ENCODE data around the gene ZNF582. TPM values are rescaled to one million over a fixed set of nuclear protein-coding genes. Genes with fewer than 3 reads are reported as not detected.

ZNF582 gene
- total RNA-seq (2014; rRNA removed) (not detected in 2 replicates), Bru-seq, nascent RNA (percentile 11 among the genes with signal in this experiment), BruChase-seq, experiment 1, labeled RNA remaining after a 6-hour chase (percentile 10 among the genes with signal in this experiment), BruChase-seq, experiment 2, labeled RNA remaining after a 2-hour chase (percentile 25 among the genes with signal in this experiment)
- long read RNA-seq: 0 reads

DNA sequence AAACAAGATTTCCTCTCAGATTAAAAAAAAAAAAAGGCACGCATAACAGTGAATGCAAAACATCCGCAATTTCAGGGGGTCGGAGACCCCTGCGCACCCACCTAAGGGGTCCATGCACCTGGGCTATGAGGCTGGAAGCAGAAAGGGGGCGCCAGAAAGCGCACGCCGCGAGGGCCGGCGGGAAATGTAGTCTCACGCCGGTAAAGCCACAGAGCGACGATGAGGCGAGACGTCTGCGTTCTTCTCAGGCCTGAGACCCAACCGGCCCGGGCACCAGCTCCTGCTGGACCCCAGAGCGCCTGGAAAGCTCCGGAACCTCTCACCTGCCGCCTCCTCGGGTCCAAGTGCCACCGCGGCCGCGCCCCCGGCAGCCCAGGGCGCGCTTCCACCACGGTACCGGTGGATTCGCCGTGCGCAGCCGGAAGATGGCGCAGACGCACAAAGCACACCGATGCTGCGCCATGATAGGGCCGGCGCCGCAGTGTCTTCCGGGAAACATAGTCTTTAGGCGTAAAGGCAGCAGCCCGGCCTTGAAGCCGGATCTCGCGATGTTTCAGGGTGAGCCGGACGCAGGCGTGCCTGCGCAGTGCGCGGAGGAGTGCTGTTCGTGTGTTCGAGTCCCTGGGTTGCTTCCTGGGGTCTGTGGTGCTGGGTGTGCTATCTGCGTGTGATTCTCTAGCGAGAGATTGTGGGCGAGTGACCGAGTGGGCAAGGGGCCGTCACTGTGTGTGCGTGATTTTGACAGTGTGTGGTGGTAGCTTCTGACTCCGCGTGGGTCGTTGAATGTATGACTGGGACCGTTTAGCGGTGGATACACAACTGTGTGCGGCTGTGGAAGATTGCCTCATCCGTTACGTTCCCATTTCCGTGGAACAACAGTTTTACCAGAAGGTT is at the start of gene ZNF582:
TSS of gene ZNF582 (minus strand) at position 416 of the 894 bp plus-strand sequence. CDS start 1,782 bp downstream, outside the sequence.
- intact Hi-C loops (cut with micrococcal nuclease): no loop called here
- ChIA-PET POLR2A (ENCODE audit: unreplicated experiment) (no interaction called here), CTCF (no interaction called here)
- Histone ChIP-seq H3K4me3 (ENCODE audit: low read length) (no peak within 1 kb of the TSS), H3K4me1 (ENCODE audit: insufficient read depth, low read length) (no peaks in the 10 kb centered on the region), H3K36me3 (ENCODE audit: low read depth, low read length) (no peaks in the 10 kb centered on the region), H3K9me2 (replicated peaks; ENCODE audit: low read length) (no peaks in the 10 kb centered on the region), H3K4me2 (ENCODE audit: low read length) (no peak within 1 kb of the TSS), H3F3A (ENCODE audit: low read length, unreplicated experiment) (no peaks in the 10 kb centered on the region), H3K9ac (ENCODE audit: low read length) (no peak within 1 kb of the TSS), H2AFZ (ENCODE audit: low read length) (no peak within 1 kb of the TSS), H3K27me3 (ENCODE audit: low read length) (no peaks in the 10 kb centered on the region), H3K9me3 (ENCODE audit: low read length) (peaks cover 40% of the 10 kb centered on the region), H3K79me2 (ENCODE audit: low read length) (no peaks in the 10 kb centered on the region), H3K27ac (ENCODE audit: low read length) (no peak within 1 kb of the TSS), H4K20me1 (ENCODE audit: low read length) (no peaks in the 10 kb centered on the region)
- ATAC-seq (no peak), DNase-seq (no peak)
- TF ChIP-seq EZH2phosphoT487 (IDR thresholded peaks at IDR 0.05; ENCODE audit: borderline replicate concordance, low read length) (no peak), CTCF (conservative IDR thresholded peaks at IDR 0.05; ENCODE audit: low read depth, low read length) (no peak), EZH2 (IDR thresholded peaks at IDR 0.05; ENCODE audit: low read length, unreplicated experiment) (no peak)
- no TSS peak for BruUV-seq (replicated peaks)

DNA sequence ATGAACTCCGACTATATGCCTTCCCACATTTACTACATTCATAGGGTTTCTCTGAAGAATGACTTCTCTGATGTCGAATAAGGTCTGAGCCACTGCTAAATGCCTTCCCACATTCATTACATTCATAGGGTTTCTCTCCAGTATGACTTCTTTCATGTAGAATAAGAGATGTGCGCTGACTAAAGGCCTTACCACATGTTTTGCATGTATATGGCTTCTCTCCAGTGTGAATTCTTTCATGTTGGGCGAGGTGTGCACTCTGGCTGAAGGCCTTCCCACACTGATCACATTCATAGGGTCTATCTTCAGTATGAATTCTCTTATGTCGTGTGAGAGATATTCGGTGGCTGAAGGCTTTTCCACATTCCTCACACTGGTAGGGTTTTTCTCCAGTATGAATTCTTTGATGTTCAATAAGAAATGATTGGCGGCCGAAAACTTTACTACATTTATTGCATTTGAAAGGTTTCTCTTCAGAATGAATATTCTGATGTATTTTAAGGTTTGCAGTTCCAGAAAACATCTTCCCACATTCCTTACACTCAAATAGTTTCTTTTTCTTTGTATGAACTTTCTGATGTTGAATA is 48.0 kb upstream of the ZNF582 start:
- H3K9ac ChIP-seq (ENCODE audit: low read length): no peak overlapping the region
- H3K4me1 ChIP-seq (ENCODE audit: insufficient read depth, low read length): no peaks in the 10 kb centered on the region
- H3K79me2 ChIP-seq (ENCODE audit: low read length): no peaks in the 10 kb centered on the region
- no peak overlapping the region for H3K27ac ChIP-seq (ENCODE audit: low read length)
- TF ChIP-seq EZH2 (IDR thresholded peaks at IDR 0.05; ENCODE audit: low read length, unreplicated experiment) (no peak), CTCF (conservative IDR thresholded peaks at IDR 0.05; ENCODE audit: low read depth, low read length) (no peak), EZH2phosphoT487 (IDR thresholded peaks at IDR 0.05; ENCODE audit: borderline replicate concordance, low read length) (no peak)
- no peaks in the 10 kb centered on the region for H3F3A ChIP-seq (ENCODE audit: low read length, unreplicated experiment)
- H3K9me2 ChIP-seq (replicated peaks; ENCODE audit: low read length): no peaks in the 10 kb centered on the region
- no peaks in the 10 kb centered on the region for H3K27me3 ChIP-seq (ENCODE audit: low read length)
- peaks cover 78% of the 10 kb centered on the region for H3K9me3 ChIP-seq (ENCODE audit: low read length)
- ChIA-PET POLR2A (ENCODE audit: unreplicated experiment) (no interaction called here), CTCF (no interaction called here)
- no peak for ATAC-seq
- intact Hi-C loops (cut with micrococcal nuclease): no loop called here
- H4K20me1 ChIP-seq (ENCODE audit: low read length): no peaks in the 10 kb centered on the region
- H3K4me3 ChIP-seq (ENCODE audit: low read length): no peak overlapping the region; the same call in 1 of the 2 replicates
- no peak for DNase-seq
- H3K36me3 ChIP-seq (ENCODE audit: low read depth, low read length): peaks cover 31% of the 10 kb centered on the region
- H3K4me2 ChIP-seq (ENCODE audit: low read length): no peak overlapping the region
- no peak overlapping the region for H2AFZ ChIP-seq (ENCODE audit: low read length)
- no TSS peak for BruUV-seq (replicated peaks)
